ENCODE results near the gene TMEM69.
A peak's percentile ranks its signal among the peaks of the same experiment; 100 is the strongest.

The TMEM69 gene
- long read RNA-seq, transcript TMEM69-202 (2 exons, 722 nt), result minor isoform, 6 of 183 reads
- long read RNA-seq, transcript TMEM69-201 (3 exons, 2,439 nt), result major isoform, 149 of 183 reads
- long read RNA-seq, partial matches to known transcripts, result 5 of 183 reads
- long read RNA-seq, other reads (novel, unspliced or antisense), result 23 of 183 reads

GRCh38 chr1:45687754-45688740 lies at the start of gene TMEM69:
Gene TMEM69, plus strand, starts transcription at chr1:45688181. Its CDS starts 2,888 bp downstream, at chr1:45691069.
- peak; percentile 87 for DNase-seq (ENCODE audit: low read depth in 1 of 2, low spot score in 1 of 2)
- peak within 1 kb of the TSS; percentile 100 for H3K27ac ChIP-seq (replicated peaks)
- no peak for TF ChIP-seq SPI1 (IDR thresholded peaks at IDR 0.05; ENCODE audit: borderline replicate concordance, low read depth)
- peak; percentile 74 for TF ChIP-seq REST (IDR thresholded peaks at IDR 0.05; ENCODE audit: insufficient replicate concordance, low read depth)
- no peak for TF ChIP-seq CTCF (IDR thresholded peaks at IDR 0.05; ENCODE audit: insufficient read depth, low read length)
- peak; percentile 70; the same call in 1 of the 2 replicates for TF ChIP-seq POLR2AphosphoS5 (IDR thresholded peaks at IDR 0.05; ENCODE audit: low read depth)
- TF ChIP-seq GABPA (IDR thresholded peaks at IDR 0.05; ENCODE audit: low read depth), result peak; percentile 98
- no peaks in the 10 kb centered on the region for H3K27me3 ChIP-seq (ENCODE audit: insufficient read depth, poor library complexity, severe bottlenecking)
- peak within 1 kb of the TSS; percentile 83 for H3K4me3 ChIP-seq (replicated peaks; ENCODE audit: insufficient read depth, low read length)

GRCh38 chr1:45640293-45640692 lies 47.7 kb upstream of the TMEM69 start:
- H3K27ac ChIP-seq (replicated peaks), result no peak overlapping the region
- no peak for DNase-seq (ENCODE audit: low read depth in 1 of 2, low spot score in 1 of 2)
- no peak overlapping the region for H3K4me3 ChIP-seq (replicated peaks; ENCODE audit: insufficient read depth, low read length)
- H3K27me3 ChIP-seq (ENCODE audit: insufficient read depth, poor library complexity, severe bottlenecking), result no peaks in the 10 kb centered on the region
- TF ChIP-seq REST (IDR thresholded peaks at IDR 0.05; ENCODE audit: insufficient replicate concordance, low read depth) (no peak), POLR2AphosphoS5 (IDR thresholded peaks at IDR 0.05; ENCODE audit: low read depth) (no peak), GABPA (IDR thresholded peaks at IDR 0.05; ENCODE audit: low read depth) (no peak), SPI1 (IDR thresholded peaks at IDR 0.05; ENCODE audit: borderline replicate concordance, low read depth) (no peak), CTCF (IDR thresholded peaks at IDR 0.05; ENCODE audit: insufficient read depth, low read length) (no peak)

- Histone ChIP-seq H3K4me3 (replicated peaks; ENCODE audit: insufficient read depth, low read length) (no peak overlapping the region), H3K27me3 (ENCODE audit: insufficient read depth, poor library complexity, severe bottlenecking) (no peaks in the 10 kb centered on the region), H3K27ac (replicated peaks) (no peak overlapping the region)
- TF ChIP-seq SPI1 (IDR thresholded peaks at IDR 0.05; ENCODE audit: borderline replicate concordance, low read depth) (no peak), GABPA (IDR thresholded peaks at IDR 0.05; ENCODE audit: low read depth) (no peak)
- DNase-seq (ENCODE audit: low read depth in 1 of 2, low spot score in 1 of 2), result no peak
These were observed 44.7 kb upstream of the TMEM69 start for GRCh38 chr1:45643321-45643720.

- Histone ChIP-seq H3K27me3 (ENCODE audit: insufficient read depth, poor library complexity, severe bottlenecking) (no peaks in the 10 kb centered on the region), H3K27ac (replicated peaks) (no peak overlapping the region), H3K4me3 (replicated peaks; ENCODE audit: insufficient read depth, low read length) (no peak overlapping the region)
- no peak for TF ChIP-seq CTCF (IDR thresholded peaks at IDR 0.05; ENCODE audit: insufficient read depth, low read length)
- TF ChIP-seq GABPA (IDR thresholded peaks at IDR 0.05; ENCODE audit: low read depth), result no peak
- no peak for TF ChIP-seq POLR2AphosphoS5 (IDR thresholded peaks at IDR 0.05; ENCODE audit: low read depth)
- TF ChIP-seq SPI1 (IDR thresholded peaks at IDR 0.05; ENCODE audit: borderline replicate concordance, low read depth), result no peak
- TF ChIP-seq REST (IDR thresholded peaks at IDR 0.05; ENCODE audit: insufficient replicate concordance, low read depth), result no peak
- DNase-seq (ENCODE audit: low read depth in 1 of 2, low spot score in 1 of 2), result no peak
These were observed 44.0 kb upstream of the TMEM69 start for GRCh38 chr1:45643978-45644377.
